ENCODE measurements around the gene CEP170B.
"Not testable (repeated sequence)": the region's sequence is repeated elsewhere in the genome, so short reads cannot be mapped to it uniquely, and the experiment has no call there.

Gene CEP170B

DNA sequence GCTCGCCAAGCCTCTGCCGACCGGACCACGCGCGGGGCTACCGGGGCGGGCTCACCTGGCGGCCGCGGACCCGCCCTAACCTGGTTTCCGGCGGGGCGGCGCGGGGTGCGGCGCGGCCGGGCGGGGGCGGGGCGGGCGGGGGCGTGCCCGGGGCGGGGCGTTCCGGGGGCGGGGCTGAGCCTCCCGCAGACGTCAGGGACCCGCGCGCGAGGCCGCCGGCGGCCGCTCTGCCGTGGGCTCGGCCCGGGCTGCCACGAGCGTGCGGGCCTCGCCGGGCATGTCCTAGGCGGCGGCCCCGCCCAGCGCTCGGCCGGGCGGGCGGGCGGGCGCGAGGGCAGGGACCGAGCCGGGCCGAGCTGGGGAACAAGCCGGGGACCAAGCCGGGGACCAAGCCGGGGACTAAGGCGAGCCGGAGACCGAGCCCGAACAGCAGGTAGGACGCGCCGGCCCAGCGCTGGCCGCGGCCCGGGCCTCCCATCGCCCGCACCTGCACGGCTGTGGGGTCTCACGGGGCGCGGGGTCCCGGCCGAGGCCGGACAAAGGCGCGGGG is at the start of gene CEP170B:
TSS of gene CEP170B (plus strand) at position 188 of the 550 bp plus-strand sequence. CDS start 3,183 bp downstream, outside the sequence.
- no peak for FAIRE-seq

DNA sequence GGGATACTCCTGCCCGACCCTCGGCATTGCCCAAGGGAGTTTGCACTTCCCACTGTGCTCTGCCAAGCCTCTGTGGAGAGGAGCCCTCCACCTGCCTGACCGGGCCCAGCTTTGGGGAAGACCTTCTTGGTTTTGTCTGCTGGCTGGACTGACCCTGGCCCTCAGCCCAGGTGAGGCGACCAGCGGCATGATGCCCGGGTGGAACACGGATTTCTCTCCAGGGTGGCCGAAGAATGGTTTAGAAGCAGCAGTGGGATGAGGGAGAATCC is 48.5 kb upstream of the CEP170B start:
- no peak for FAIRE-seq

DNA sequence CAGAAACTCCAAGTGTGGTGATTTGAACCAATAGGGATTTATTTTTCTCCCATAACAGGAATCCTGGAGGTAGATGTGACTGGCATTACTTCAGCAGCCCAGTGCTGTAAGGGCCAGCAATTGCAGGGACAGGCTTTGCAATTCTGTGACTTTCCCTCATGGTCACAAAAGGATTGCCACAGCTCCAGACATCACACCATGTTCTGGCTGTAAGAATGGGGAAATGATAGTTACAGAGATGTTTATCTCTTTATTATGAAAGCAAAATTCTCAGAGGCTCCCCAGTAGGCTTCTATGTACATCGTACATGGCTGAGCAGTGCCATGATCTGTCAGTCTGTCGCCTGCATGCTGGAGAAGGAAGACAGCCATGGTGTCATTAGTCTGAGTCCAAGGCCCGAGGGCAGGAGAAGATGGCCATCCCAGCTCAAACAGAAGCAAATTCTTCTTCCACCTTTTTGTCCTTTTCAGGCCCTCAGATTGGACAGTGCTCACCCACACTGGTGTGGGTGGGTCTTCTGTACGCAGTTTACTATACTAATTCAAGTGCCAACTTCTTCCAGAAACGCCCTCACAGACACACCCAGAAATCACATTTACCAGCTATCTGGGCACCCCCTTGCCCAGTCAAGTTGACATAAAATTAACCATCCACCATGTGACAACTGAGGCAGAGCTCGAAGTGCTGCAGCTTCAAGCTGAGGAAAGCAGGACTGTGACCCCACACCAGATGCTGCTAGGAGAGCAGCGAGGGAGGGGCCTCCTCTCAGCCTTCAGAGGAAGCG is 46.9 kb upstream of the CEP170B start:
- no peak for FAIRE-seq

DNA sequence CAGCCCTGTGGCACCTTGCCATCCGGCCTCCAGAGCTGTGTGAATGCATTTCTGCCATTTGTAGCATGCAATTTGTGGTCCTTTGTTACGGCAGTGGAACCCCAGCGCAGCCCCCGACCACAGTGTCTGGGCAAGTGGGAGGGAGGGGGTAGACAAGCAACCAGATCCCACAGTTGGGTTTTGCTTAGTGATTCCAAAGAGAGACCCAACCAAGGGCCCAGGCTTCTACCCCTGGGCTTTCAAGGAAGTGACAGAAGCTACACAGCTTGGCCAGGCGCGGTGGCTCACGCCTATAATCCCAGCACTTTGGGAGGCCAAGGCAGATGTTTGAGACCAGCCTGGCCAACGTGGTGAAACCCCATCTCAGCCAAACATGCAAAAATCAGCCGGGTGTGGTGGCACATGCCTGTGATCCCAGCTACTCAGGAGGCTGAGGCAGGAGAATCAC is 46.3 kb upstream of the CEP170B start:
- FAIRE-seq = no peak

DNA sequence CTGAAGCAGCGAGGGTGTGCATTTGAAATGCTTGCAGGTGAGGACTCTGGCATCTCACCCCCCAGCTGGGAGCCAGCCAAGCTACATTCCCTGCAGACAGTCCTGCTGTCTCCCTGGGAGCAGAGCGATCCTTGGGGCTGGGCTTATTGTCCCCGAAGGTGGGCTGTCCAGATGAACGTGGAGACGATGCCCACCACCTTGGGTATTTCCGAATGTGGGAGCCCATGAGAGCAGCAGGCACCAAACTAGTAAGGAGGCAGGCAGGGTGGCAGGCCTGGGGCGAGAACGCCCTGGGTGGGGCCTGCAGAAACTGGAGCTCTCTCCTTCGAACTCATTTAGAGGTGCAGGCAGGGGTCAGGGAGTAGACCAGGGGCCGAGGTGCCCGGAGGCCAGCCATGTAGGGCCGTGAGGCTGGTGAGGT is 45.7 kb upstream of the CEP170B start:
- no peak for FAIRE-seq

DNA sequence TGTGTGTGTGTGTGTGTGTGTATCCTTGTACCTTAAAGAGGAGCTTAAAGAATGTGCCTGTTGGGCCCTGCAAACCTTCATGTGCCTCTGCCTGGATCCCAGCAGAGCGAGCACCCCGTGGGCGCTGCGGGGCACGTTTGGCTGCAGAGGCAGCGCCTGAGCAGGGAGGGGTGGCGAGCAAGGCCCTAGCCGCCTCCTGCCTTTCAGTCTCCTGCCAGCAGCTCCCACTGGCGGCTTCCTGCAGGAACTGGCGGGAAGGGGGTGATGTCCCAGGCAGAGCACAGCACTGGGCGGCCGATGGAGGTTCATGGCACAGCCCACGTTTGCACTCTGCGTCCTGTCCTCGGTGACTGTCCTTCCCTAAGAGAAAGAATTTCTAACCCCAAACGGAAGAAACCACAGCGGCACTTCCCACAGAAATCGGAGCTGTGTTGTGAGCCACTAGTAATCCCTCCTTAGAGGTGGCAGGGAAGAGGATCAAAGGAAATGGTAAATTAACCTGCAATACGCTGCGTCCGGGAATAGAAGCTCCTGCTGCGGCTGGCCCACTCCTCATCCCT is 44.3 kb upstream of the CEP170B start:
- no peak for FAIRE-seq

DNA sequence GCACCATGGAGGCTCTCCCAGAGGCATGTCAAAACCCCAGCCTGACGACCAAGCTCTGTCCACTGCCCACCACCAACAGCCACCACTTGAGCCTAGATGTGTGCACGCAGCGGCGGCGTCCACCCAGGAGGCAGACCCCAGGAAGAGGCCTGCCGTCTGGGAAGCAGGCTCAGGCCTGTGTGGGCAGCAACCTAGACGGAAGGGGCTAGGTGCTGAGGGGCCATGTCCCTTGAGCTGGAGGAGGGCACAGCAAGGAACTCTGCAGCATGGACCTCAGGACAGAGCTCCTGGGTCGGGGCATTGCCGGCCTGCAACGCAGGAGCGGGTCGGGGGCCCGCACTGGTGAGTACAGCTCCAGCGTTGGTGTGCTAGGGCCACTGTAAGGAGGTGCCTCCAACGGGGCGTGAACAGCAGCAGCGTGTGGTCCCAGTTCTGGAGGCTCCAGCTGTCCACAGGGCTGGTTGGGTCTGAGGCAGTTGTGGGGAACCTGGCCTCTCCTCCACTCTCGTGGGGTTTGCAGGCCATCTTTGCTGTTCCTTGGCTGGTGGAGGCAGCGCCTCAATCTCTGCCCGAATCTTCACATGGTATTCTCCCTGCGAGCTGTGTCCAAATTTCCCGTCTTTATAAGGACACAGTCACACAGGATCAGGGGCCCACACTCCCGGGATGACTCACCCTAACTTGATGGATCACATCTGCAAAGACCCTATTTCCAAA is 43.7 kb upstream of the CEP170B start:
- no peak for FAIRE-seq

DNA sequence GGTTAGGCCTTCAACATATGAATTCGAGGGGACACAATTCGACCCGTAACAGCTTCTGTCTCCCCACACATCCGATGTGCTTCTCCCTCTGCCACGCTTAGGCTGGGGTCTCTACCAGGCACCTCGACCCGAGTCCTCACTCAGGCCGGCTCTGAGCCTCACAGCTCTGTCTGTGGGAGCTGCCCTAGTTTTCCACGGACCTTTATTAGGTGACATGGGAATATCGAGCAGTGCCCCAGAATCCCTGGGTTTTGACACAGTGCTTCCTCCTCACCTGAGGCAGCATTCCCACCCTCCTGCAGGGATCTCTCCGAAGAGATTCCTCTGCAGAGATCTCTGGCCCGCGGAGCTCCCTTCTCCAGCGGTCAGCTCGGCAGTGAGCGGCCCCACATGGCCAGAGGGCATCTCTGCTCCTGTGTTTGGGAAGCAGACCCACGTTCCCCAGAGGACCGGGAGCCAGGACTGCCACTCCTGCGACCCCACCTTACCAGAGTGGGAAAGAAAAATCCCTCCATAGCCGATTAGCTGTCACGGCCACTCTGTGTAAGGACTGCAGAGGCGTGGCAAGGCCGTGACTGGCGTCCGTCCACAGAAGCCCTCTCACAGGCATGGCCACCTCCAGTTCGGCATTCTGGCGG is 43.0 kb upstream of the CEP170B start:
- FAIRE-seq = no peak

DNA sequence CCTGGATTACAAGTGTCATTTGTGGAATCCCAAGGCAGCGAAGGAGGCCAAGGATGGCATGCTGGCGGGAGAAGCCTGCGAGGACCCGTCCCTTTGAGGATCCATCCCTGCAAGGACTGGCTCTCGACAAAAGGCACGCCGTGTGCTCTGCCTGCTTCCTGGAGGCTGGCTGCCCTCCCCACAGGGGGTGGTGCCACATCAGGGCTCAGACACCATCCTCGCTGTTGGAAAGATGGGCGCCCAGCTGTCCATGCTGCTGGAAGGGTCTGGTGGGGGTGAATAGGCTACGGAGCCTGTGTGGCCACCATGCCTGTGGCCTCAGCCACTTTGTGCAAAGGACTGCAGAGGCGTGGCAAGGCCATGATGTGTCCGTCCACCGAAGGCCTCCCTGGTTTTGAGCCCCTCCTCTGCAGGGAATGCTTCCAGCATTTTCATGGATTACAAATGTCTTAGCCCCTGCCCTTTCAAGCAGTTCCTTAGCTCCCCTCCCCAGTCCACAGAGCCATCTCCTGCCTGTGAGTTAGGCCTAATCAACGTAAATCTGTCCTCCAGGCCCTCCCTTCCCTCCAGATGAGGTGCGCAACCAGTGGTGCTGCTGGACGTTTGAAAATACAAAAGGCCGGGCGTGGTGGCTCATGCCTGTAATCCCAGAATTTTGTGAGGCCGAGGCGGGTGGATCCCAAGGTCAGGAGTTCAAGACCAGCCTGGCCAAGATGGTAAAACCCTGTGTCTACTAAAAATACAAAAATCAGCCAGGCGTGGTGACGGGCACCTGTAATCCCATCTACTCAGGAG is 42.0 kb upstream of the CEP170B start:
- no peak for FAIRE-seq

DNA sequence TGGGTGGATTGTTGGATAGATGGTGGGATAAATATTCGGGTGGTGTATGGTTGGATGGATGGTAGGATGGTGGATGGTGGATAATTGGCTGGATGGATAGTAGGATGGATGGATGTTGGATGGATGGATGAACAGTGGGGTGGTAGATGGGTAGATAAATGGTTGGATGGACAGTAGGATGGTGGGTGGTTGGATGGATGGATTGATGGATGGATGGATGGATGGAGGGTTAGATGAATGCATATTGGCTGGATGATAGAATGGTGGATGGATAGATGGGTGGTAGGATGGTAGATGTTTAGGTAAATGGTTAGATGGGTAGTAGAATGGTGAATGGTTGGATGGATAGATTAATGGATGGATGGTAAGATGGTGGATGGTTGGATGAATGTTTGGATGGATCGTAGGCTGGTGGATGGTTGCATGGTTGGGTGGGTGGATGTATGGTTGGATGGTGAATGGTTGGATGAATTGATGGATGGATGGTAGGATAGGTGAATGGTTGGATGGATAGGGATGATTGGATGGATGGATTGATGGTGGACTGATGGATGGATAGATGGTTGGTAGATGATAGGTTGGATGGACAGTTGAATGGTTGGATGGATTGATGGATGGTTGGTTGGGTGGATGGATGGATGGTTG is 40.6 kb upstream of the CEP170B start:
- FAIRE-seq = no peak

DNA sequence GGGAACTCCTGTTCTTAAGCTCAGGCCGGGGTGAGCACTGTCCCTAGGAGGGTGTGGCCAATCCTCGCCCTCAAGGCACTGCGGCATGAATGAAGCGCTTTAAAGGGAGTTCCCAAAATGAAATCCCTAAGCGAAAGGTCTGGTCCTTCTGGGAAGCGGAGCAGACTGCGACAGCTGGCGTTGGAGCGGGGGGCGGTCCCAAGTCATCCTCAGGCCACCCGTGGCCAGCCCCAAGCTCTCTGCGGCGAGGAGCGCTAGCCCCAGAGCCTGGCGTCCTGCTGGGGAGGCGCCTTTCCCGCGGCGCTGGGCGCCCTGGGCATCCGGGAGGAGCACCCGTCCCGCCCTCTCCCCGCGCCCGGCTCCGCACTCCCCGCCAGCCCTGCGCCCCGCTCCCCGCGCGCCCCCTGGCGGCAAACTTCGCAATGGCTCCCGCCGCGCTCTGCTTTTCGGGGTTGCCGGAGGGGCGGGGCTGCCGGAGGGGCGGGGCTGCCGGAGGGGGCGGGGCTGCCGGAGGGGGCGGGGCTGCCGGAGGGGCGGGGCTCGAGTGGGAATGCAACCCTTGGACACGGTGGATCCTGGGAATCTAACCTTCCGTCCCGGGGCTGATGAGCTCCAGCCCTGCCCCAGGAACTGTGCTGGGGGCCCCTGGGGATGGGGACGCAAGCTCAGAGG is 38.7 kb upstream of the CEP170B start:
- FAIRE-seq = no peak

DNA sequence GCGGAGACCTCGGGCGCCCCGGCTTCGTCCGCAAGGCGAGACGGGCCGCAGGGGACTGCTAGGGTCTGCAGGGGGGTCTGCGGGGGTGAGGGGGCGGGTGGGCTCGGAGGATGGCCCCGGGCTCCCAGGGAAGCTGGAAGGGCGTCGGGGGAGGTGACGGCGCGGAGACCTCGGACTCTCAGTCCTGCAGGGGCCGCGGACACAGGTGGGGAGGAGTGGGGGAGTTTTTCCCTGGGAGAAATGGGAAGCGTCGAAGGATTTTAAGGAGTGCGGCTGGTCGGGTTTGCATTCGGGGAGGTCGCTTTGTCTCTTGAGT is 38.2 kb upstream of the CEP170B start:
- no peak for FAIRE-seq

DNA sequence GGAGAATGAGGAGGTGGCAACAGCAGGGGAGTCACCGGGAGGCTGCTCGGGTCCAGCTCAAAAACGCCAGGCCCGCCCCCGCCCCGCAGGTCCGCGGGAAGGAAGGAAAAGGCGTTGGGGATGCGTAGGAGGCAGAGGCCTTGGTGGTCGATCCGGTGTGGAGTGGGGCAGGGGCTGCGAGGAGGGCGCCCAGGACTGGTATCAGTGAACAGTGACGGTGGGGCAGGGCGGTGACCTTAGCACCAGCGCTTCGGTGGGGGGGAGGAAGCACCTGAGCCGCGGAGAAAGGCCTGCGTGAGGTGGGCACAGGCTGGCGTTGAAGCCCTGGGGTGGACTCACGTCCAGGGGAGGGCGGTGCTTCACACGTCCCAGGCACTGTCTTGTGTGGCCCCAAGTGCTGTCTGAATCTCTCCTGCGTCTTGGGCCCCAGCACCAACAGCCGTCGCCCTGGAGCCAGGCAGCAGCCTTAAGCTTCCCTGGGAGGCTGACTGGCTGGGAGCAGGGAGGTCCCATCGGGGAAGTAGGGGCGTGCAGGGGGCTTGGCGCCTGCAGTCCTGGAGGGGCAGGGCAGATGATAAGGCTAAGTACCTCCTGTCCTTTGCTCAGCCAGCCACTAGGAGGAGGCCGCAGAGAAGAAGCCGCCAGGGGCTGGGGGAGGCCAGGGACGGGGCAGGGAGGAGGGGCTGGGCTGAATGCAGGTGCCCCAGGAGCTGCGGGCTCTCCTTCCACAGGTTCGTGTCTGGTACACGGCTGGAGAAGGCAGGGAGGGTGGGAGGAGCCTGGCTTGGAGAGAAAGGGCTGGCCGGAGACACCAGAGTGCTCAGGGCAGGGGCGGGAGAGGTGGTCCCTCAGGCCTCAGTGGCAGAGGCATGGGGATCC is 37.7 kb upstream of the CEP170B start:
- FAIRE-seq = no peak

DNA sequence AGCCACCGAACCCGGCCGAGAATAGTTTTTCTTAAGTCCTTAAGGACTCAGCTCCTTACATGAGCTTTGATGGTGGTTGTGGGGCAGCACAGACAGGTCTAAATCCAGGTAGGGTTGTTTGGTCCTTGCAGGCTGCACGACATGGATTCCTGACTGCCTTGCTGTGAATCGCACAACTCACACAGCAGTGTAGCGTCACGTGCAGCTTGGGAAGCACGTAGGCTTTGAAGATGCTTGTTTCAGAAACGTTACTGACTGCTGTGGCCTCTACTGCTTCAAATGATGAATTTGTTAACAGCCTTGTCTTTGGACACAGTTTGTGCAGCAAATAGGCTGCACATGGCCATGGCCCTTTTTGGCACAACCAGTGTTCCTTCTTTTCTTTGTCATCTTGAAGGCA is 34.3 kb upstream of the CEP170B start:
- no peak for FAIRE-seq

DNA sequence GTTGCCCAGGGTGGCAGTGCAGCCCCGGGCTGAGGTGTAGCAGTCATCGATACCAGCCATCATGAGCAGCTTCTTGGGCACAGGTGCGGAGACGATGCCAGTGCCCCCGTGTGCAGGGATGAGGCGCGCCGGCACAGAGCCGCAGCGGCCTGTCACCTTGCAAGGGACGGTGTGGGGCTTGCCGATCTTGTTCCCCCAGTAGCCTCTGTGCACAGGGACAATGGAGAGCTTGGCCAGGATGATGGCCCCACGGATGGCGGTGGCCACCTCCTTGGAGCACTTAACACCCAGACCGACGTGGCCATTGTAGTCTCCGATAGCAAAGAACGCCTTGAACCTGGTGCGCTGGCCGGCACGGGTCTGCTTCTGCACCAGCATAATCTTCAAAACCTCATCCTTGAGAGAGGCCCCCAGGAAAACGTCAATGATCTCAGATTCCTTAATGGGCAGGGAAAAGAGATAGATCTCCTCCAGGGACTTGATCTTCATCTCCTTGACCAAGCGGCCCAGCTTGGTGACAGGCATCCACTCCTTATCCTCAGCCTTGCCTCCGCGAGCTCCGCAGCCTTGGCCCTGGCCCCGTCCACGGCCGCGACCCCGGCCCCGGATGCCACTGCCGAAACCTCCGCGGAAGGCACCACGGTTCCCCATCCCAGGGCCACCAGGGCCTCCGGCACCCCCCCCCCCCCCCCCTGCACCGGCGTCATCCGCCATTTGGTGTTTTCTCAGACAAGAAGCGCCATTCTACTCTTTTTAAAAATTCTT is 28.7 kb upstream of the CEP170B start:
- not testable (repeated sequence) for FAIRE-seq

DNA sequence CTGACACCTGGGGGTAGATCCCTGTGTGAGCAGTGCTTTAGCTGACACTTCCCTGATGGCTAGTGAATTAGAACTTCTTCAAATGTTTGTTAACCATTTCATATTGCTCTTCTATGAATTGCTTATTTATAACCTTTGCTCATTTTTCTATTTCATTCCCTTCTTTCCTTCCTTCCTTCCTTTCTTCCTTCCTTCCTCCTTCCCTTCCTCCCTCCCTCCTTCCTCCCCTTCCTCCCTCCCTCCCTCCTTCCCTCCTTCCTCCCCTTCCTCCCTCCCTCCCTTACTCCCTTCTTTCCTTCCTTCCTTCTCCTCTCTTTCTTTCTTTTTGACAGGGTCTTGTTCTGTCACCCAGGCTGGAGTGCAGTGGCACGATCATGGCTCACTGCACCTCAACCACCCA is 23.3 kb upstream of the CEP170B start:
- FAIRE-seq = no peak

DNA sequence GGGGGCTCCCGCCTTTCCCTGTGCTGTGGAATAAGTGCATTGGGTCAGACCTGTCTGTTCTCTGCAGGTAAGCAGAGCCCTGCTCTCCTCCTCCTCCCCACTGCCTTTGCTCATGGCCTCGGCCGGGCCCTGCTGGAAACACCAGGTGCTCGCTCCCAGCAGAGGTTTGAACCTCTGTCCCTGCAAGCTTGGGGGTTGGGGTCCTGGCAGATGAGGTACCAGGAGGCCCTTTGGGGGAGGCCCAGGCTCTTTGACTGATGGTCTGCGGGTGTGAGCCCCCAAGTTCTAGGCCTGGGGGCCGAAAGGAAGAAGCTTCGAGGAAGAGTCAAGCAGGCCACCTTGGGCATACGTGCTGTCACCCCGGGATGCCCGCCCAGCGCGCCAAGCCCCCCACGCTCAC is 22.1 kb upstream of the CEP170B start:
- FAIRE-seq = no peak

DNA sequence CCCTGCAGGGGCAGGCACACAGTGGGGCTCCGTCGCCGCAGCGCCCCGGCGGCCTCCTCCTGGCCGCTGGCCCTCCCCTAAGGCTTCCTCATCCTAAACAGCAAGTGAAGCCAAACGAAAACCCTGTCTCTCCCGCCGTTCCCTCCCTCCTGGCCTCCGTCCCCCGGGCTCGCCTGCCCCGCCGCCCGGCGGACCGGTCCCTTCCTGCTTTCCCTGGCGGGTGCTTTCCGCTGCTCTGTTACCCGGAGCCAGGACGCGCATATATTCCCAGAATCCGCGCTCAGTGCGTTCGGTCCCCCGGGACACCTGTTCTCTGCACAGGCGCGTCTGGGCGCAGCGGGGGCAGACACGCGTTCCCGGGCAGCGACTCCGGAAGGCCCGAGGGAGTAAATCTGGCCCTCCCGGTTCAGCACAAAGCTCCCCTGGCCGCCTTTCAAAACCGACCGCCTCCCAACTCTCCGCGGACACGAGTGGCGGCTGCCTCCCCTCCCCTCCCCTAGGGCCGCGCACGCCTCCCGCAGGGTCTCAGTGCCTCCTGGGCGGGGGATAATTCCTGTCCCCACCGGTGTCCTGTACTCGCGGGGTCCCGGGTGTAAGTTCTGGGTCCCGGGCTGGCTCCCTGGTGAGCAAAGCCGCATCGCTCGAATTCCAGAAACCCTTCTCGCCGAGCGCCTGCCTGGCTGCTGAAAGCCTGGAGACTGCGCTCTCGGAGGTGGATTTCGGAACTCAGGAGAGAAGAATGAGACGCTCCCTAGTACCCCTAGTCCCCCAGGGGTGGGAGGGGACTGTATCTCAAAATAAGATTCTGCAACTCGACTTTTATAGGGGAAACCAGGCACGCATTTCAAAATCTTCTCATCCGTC is 21.4 kb upstream of the CEP170B start:
- FAIRE-seq = no peak
